SKM-1 treated with dmso at 0.1 percent for 144 hours (cell line): ENCODE data around the gene MED29.

Experiments used
- DNase-seq: peaks from one replicate; lab custom pipeline; 2025; ENCODE audit not compliant: unreplicated experiment; lab: John Stamatoyannopoulos, UW

Gene MED29

DNA sequence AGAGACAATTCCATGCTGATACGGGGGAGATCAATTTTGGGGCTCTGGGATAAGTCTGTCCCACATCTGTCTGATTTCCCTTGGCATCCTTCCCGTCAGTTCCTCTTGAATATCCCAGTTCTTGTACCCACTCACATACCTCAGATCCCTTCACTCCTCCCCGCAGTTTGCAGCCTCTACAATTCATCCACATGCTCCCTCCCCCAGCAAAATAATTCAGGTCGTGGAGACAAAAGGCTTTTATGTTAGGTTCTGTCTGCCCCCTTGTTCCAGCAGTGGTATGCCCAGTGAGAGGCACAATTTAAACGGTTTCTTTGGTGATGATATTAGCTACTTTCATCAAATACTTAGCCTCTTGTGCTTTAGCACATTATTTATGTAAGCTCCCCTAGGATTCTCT, 35.0 kb downstream of the MED29 start:
- DNase-seq: no peak

GRCh38 chr19:39427707-39428106, 36.5 kb downstream of the MED29 start:
- DNase-seq: no peak

DNA sequence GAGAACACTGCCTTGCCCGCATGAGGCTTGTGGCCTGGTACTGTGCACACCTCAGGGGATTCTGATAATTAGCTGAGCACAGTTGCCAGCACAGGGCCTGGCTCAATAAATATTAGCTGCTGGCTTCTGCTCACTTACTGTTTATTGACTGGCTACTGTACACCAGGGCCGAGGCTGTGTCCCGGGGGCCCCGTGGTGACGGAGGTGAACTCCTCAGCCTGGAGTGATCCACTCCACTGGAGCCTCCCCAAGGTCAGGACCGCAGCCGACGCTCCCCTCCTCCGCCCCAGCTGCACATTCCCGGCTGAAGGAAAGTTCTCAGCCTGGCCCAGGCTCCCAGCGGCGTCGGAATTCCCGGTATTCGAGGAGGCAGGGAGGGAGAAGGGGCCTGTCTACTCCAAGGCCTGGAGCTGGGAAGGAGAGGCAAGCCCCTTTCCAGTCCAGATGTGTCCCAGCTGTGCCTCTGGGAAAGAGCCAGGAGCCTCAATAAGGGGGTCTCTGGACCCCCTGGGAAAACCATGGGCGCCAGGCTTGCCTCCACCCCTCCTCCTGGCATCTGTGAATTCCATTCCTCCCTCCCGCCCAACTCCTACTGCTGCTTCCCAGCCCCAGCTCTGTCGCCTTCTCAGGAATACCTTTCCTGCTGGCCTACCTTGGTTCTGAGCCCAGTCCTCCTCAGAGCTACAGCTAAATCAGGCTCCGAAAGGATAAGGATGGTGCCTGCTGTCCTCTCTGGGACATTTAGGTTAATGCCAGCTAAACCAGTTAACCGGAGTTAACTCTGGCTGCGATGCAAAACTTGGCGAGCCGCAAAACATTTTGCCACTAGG, 37.3 kb downstream of the MED29 start:
- DNase-seq: no peak

GRCh38 chr19:39430675-39431593, 39.8 kb downstream of the MED29 start:
- DNase-seq: peak; percentile 76

DNA sequence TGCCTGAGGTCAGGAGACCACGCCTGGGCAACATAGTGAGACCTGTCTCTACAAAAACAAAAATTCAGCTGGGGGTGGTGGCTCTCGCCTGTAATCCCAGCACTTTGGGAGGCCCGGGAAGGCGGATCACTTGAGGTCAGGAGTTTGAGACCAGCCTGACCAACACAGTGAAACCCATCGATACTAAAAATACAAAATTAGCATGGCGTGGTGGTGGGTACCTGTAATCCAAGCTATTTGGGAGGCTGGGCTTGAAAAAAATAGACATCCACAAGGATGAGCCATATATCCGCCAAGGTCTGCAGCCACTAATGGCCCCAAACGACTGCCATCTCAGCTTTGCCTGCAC, 41.5 kb downstream of the MED29 start:
- DNase-seq: no peak

- no peak for DNase-seq
Measured at GRCh38 chr19:39433480-39434079, 42.4 kb downstream of the MED29 start.

DNA sequence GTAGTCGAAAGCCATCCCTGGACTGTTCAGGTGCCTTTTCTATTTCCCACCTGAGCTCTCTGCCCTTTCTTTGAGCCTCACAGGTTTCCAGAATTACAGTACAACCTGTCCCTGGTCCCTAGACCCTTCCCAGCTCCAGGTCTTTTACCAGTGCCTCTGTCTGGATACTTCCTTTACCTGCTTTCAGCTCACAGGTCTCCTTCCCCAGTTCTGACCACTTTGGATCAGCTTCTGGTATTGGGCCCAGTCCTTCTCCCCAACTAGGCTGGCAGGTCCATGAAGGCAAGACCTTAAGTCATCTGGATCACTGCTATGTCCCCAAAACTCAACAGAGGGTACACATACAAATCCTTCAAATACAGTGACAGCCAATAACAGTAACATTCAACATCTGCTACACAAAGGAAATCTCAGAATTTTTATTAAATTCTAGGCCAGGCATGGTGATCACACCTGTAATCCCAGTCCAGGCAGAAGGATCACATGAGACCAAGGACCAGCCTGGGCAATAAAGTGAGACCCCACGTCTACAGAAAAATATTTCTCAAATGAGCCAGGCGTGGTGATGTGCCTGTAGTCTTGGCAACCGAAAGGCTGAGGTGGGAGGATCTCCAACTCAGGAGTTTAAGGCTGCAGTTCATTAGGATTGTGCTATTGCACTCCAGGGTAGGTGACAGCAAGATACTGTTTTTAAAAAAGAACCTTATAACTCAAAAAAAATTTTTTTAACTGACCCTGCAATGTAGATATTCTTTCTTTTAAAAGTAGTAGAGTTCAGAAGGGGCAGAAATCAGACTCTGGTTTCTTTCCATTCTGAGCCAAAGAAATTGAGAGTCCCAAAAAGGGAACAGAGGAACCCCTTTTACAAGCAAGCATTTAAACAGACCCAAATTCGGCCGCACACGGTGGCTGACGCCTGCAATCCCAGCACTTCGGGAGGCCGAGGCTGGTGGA, 43.2 kb downstream of the MED29 start:
- no peak for DNase-seq

DNA sequence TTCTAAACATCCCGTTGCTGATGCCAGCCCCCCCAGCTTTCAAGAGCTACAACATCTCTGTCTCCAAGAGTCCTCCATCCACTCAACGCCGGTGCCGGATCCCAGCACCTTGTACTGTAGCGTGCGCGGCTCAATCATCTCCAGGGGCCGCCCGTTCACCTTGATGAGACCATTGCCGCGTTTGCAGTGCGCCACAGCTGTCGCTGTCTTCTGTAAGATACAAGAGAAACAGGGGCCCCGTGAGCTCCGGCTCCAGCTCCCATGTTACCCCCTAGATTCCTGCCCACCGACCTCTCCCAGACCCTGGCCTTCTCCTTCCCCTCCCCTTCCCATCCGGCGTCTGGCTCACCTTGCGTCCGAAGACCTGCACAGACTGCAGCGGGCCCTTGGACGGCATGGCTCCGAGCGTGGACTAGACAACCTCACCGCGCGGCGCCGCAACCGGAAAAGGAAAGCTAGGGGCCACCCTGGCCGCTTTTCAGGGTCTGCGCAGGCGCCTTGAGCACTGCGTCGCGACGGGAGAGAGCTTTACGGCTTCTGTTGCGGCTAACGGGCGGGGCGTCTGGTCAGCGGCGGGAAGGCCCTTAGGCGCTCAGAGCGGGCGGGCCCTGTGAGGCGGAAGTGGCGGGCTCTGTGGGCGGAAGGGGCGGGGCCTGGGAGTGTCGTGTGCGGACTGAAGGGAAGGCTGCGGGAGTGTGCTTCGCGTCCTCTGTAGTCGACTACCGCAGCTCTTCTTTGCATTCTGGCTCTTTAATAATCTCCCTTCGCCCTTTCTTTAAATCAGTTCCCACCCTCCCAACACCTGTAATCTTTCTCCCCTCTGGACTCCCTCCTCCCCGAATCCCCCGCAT, 44.5 kb downstream of the MED29 start, which contains the start of gene RPS16:
RPS16 (minus strand) TSS at position 451 of the 851 bp plus-strand sequence; CDS start at position 397, 54 bp downstream.
- DNase-seq: peak; percentile 98

DNA sequence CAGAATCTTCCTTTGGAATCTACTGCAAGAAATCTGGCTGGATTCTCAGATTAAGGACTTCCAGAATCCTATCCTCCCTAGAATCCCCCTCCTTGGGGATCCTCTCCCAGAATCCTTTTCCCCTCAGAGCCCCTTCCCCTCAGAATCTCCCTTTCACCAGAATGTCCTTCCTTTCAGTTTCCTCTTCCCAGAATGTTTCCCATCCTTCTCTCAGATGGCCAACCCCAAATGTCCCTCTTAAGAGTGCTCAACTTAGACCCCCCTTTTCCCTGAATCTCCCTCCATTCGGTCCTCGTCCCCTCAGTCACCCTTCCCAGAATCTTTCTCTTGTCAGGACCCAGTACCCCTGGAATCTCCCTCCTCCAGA, 45.2 kb downstream of the MED29 start:
- DNase-seq: no peak

- no peak for DNase-seq
Measured at GRCh38 chr19:39438270-39438934, 47.2 kb downstream of the MED29 start.

DNA sequence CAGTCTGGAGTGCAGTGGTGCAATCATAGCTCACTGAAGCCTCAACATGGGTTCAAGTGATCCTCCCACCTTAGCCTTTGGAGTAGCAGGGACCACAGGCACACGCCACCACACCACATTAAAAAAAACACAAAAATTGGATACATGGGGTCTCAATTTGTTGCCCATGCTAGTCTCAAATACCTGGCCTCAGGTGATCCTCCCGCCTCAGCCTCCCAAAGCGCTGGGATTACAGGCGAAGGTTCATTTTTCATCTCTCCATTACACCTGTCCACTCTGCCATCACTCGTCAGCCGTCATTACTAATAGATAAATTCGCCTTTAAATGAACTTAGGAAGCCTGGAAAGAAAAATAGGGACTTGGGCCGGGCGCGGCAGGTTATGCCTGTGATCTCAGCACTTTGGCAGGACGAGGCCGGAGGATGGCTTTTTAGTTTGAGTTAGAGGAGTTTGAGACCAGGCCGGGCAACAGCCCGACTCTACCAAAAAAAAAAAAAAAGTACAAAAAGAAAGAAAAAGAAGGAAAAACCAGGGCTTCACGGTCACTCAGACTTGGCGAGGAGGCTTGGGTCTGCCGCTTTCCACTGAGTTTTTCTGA, 53.5 kb downstream of the MED29 start:
- no peak for DNase-seq

GRCh38 chr19:39445196-39446111, 54.3 kb downstream of the MED29 start, which contains the start of gene SUPT5H:
Gene SUPT5H, plus strand, starts transcription at chr19:39445582. Its CDS starts 309 bp downstream, at chr19:39445891.
- DNase-seq: peak; percentile 94

GRCh38 chr19:39446365-39447084, 55.3 kb downstream of the MED29 start:
- no peak for DNase-seq

GRCh38 chr19:39448271-39448670, 57.1 kb downstream of the MED29 start:
- DNase-seq: no peak

GRCh38 chr19:39449116-39449797, 58.1 kb downstream of the MED29 start:
- no peak for DNase-seq
